Measurements from ENCODE around the gene EIF4EBP2.

Gene EIF4EBP2

DNA sequence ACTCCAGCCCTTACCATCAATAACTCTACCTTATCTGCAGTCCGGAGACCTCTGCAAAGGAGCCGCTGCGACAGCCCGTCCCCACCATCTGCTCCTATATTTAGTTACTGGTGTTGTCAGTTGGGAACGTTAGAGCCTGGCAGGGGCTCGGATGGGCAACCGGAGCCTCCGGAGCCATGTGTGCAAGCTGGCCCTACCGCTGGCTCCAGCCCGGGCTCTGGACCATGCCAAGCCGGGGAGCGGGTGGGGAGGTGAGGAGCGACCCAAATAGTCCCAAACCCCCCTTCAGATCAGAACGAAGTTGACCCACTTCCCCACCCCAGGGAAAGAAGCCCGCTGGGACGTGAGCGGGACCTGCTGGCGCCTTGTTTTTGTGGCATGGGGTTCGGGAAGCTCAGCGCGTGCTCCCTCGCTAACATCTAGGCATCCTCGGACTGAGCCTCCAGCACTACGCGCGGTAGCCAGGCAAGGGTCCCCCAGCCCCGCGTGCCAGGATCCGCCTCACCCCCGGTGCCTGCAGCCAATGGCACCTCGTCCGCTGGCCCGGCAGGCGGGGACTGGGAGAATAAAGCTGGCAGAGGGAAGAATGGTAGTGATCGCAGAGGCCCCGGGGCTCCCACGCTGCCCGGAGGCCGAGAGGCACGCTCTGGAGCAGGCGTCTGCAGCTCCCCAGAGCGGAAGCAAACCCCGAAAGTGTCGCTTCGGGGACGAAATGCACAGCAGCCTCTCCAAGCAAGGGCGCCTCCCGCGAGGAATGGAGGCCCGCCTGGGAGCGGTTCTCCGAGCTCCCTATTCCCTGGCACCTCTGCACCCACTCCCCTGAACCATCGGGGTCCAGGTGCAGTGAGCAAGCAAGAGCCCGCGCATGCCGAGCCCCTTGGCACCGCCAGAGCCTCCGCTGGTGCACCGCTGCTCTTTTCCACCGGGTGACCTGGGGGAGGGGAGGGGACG is 22.2 kb upstream of the EIF4EBP2 start:
- Mint-ChIP-seq H3K9me3 (no peaks in the 10 kb centered on the region), H3K27ac (peak overlapping the region in 2 of 3 experiments; percentile 60 to 89), H3K4me1 (peaks cover 10% of the 10 kb centered on the region), H3K27me3 (ENCODE audit: low read depth) (peaks cover 14% of the 10 kb centered on the region), H3K4me3 (peak overlapping the region; percentile 92 to 93 (median 93)), H3K36me3 (ENCODE audit: low read depth) (no peaks in the 10 kb centered on the region)
- TF ChIP-seq, protein P1, sequence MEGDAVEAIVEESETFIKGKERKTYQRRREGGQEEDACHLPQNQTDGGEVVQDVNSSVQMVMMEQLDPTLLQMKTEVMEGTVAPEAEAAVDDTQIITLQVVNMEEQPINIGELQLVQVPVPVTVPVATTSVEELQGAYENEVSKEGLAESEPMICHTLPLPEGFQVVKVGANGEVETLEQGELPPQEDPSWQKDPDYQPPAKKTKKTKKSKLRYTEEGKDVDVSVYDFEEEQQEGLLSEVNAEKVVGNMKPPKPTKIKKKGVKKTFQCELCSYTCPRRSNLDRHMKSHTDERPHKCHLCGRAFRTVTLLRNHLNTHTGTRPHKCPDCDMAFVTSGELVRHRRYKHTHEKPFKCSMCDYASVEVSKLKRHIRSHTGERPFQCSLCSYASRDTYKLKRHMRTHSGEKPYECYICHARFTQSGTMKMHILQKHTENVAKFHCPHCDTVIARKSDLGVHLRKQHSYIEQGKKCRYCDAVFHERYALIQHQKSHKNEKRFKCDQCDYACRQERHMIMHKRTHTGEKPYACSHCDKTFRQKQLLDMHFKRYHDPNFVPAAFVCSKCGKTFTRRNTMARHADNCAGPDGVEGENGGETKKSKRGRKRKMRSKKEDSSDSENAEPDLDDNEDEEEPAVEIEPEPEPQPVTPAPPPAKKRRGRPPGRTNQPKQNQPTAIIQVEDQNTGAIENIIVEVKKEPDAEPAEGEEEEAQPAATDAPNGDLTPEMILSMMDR (IDR thresholded peaks at IDR 0.05; ENCODE audit: unreplicated experiment in 3 of 3): no peak

DNA sequence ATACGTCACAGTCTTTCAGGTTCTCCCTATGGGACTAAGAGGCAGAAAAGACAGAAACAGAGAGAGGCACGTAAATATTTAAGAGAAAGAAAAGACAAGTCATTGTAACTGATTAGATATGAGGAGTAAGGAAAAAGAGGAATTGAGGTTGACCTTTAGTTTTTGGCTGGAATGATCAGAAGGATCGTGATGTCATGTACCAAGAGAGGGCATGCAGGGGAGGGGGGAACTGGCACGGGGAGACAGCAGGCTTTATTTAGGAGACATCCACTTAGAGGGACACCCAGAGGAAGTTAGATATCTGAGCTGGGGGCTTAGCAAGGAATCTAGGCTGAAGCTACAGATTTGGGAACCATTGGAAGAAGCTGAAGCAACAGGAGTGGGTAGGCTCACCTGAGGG is 12.3 kb upstream of the EIF4EBP2 start:
- no peaks in the 10 kb centered on the region for H3K36me3 Mint-ChIP-seq (ENCODE audit: low read depth)
- TF ChIP-seq, protein P1 (IDR thresholded peaks at IDR 0.05; ENCODE audit: unreplicated experiment in 3 of 3): no peak
- no peak overlapping the region for H3K27ac Mint-ChIP-seq
- peaks cover 13% of the 10 kb centered on the region for H3K27me3 Mint-ChIP-seq (ENCODE audit: low read depth)
- H3K4me1 Mint-ChIP-seq: no peaks in the 10 kb centered on the region
- H3K4me3 Mint-ChIP-seq: no peak overlapping the region
- no peaks in the 10 kb centered on the region for H3K9me3 Mint-ChIP-seq

GRCh38 chr10:70396140-70396539 is 7.8 kb upstream of the EIF4EBP2 start:
- H3K9me3 Mint-ChIP-seq: no peaks in the 10 kb centered on the region
- no peak overlapping the region for H3K4me3 Mint-ChIP-seq
- H3K36me3 Mint-ChIP-seq (ENCODE audit: low read depth): no peaks in the 10 kb centered on the region
- no peak overlapping the region for H3K27ac Mint-ChIP-seq
- H3K27me3 Mint-ChIP-seq (ENCODE audit: low read depth): peaks cover 4% of the 10 kb centered on the region
- TF ChIP-seq, protein P1 (IDR thresholded peaks at IDR 0.05; ENCODE audit: unreplicated experiment in 3 of 3): no peak
- no peaks in the 10 kb centered on the region for H3K4me1 Mint-ChIP-seq

DNA sequence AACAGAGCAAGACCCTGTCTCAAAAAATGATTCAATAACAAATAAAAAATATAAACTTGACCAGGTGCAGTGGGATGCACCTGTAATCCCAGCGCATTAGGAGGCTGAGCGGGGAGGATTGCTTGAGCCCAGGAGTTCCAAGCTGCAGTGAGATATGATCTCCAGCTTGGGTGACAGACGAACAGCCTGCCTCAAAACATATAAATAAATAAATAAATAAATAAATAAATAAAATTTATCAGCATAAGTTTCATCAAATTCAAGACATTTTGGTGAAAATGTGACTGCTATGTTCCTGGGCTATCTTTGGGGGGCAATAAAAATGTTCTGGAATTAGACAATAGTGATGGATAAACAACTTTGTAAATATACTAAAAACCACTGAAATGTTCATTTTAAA is 4.8 kb upstream of the EIF4EBP2 start:
- H3K9me3 Mint-ChIP-seq: no peaks in the 10 kb centered on the region
- H3K4me3 Mint-ChIP-seq: no peak overlapping the region
- peaks cover 5% of the 10 kb centered on the region for H3K4me1 Mint-ChIP-seq
- no peaks in the 10 kb centered on the region for H3K27me3 Mint-ChIP-seq (ENCODE audit: low read depth)
- H3K27ac Mint-ChIP-seq: no peak overlapping the region
- TF ChIP-seq, protein P1 (IDR thresholded peaks at IDR 0.05; ENCODE audit: unreplicated experiment in 3 of 3): no peak
- H3K36me3 Mint-ChIP-seq (ENCODE audit: low read depth): no peaks in the 10 kb centered on the region

DNA sequence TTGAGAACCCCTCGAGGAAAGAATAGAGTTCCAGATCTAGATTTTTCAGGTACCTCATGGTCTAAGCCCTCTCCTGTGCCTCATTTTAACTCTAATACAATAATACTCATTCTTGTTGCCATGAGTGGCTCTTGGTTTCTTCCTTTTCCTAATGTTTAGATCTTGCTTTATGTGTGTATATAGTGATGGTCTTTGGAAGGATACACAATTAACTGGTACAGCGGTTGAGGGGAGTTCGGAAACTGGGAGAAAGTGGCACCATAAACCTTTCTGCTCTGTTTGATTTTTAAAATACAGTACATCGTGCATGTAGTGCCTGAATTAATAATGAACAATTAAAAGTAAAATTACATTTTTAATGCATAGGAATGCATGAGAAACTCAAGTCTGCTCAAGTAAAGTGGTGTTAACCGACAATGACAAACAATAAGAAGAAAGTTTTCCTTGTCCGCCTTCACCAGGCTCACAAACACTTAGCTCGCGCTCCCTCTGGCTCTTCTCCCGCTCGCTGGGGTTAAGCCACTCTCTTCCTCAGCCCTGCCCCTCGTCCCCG is 386 bp upstream of the EIF4EBP2 start:
- Mint-ChIP-seq H3K27me3 (ENCODE audit: low read depth) (no peaks in the 10 kb centered on the region), H3K4me3 (peak overlapping the region; percentile 99 to 100 (median 99)), H3K9me3 (peaks cover 2% of the 10 kb centered on the region), H3K36me3 (ENCODE audit: low read depth) (peaks cover 25% of the 10 kb centered on the region), H3K27ac (peak overlapping the region; percentile 88 to 96 (median 96)), H3K4me1 (peaks cover 31% of the 10 kb centered on the region)
- TF ChIP-seq, protein P1 (IDR thresholded peaks at IDR 0.05; ENCODE audit: unreplicated experiment in 3 of 3): no peak

Data from nephron (organoid).